NCI-H526 treated with DMSO at 0.1 percent for 48 hours (cell line): ENCODE results near the gene AZU1.

Experiments
- DNase-seq: peaks from one replicate; lab custom pipeline; 2025; lab: John Stamatoyannopoulos, UW

AZU1 gene

DNA sequence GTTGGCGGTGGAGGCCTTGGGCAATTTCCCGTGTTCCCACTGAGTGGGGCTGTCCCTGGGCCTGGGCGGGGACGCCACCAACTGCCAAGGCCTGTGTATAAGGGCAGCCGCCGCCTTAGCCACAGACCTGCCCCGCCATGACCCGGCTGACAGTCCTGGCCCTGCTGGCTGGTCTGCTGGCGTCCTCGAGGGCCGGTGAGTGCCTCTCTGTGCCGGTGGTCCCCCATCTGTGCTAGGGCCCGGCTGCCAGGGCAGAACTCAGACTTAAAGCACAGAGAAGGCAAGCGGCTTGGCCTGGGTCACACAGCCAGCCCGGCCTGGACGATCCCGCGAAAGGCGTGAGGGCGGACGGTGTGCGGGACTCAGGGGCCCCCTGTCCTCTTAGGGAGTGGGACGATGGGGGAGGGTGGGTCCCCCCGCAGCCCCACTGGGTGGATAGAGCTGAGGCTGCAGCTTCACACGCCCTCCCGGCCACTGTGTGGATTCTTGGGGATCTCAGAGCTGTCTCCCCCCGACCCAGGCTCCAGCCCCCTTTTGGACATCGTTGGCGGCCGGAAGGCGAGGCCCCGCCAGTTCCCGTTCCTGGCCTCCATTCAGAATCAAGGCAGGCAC, at the start of gene AZU1:
AZU1 (plus strand) TSS at position 128 of the 612 bp plus-strand sequence; CDS start at position 138, 10 bp downstream.
- DNase-seq: no peak

- DNase-seq: no peak
These were observed 48.6 kb upstream of the AZU1 start for GRCh38 chr19:778910-779653.

DNA sequence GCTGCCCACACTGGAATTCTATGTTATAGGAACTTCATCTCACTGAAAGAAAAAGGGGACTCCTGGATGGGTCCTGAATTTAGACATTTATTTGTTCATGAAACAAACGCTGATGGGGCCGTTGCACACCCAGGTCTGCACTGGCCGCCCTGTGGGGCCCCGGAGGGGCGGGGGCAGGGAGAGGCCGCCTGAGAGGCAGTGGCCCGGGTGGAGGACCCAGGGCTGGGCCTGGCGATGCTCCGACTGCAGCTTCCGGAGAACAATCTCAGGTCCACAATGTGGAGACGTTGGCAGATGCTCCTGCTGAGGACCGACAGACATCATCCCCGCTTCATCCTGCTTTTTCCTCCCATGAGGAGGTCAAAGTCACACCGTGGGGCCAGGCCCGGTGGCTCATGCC, 46.7 kb upstream of the AZU1 start:
- no peak for DNase-seq

GRCh38 chr19:781800-782184, 45.8 kb upstream of the AZU1 start:
- DNase-seq: no peak

- DNase-seq: no peak
These were observed 45.3 kb upstream of the AZU1 start for GRCh38 chr19:782185-782877.

DNA sequence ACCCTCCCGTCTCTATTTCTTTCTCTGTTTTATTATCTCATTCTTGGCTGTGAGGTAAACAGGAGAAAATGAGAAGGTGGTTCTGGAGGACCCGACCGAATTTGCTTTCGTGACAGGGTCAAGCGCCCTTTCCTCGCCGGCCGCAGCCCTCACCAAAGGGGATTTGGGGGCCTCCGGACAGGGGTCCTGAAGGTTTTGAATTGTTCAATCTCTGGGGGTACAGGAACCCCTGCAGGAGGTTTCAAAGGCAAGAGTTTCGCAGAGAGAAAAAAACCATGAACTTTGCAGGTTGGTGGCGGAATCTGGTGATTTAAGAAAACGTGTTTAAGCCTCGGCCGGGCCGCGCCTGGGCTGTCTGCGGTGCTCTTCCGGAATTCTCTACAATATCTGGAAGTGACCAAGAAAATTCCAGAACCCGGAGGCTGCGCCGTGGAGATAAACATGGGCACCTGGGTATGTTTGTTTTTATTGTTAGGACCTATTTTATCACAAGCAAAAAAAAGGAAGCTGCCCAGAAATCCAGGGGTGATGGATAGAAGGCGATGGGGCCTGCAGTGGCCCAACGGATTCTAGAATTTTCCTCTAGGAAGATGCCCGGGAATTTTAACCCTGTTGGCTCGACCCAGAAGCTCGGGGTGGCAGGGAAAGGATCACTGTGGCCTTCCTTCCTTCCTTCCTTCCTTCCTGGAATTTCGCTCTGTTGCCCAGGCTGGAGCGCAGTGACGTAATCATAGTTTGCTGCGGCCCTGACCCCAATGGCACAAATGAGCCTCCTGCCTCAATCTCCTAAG, 44.6 kb upstream of the AZU1 start:
- no peak for DNase-seq

DNA sequence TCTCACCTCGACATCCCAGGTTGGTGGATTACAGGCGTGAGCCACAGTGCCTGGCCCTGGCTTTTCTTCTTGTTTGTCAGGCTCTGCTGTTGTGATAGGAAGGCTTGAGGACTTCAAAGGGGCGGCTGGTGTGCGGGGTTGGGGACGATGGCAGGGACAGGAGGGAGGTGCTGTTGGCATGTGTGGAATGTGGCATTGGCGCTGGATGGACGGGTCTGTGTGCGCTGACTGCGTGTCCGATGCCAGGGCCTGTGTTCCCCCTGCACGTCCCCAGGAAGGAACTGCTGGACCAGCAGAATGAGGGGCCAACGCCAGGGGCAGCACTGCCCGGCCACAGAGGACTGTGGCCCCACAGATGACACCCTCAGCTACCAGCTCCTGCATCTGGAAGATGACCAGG, 43.1 kb upstream of the AZU1 start:
- no peak for DNase-seq

DNA sequence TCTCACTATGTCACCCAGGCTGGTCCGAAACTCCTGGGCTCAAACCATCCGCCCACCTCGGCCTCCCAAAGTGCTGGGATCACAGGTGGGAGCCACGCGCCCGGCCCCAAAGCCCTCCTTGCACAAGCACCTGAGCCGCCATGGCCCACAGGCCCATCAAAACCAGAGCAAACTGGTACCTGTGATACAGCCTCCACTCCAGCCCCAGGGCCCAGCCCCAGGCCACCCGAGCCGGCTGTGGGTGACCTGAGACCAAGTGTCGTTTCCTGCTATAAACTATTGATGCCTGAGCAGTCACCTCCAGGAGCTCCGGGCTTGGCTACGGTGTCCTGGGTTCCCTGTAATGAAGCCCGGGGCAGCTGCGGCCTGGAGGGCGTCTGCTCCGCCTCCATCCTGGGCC, 40.1 kb upstream of the AZU1 start:
- no peak for DNase-seq

DNA sequence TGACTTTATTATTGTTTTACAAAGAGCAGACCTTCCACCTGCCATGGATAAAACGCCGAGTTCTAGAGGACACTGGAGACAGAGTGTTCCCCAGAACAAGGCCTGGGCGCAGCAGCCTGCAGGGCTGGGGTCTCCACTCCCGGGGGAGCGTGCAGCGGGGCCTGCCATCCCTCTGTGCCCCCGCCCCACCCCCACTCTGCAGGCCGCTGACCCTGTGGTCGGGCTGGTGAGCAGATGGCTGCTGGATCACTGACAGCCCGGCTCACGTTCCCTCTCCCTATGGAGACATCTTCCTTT, 39.0 kb upstream of the AZU1 start:
- DNase-seq: no peak

GRCh38 chr19:788983-789700, 38.5 kb upstream of the AZU1 start:
- DNase-seq: no peak

DNA sequence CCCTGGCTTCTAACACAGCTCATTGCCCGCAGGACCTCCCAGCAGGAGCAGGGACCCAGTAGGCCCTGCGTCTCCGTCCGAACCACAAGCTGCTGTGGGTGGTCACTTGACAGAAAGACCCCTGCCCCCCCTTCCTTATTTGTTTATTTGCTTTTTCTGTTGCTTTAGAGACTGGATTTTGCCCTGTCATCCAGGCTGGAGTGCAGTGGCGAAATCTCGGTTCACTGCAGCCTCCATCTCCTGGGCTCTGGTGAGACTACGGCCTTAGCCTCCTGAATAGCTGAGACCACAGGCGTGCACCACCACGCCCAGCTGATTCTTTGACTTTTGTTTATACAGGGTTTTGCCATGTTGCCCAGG, 38.0 kb upstream of the AZU1 start:
- no peak for DNase-seq

DNA sequence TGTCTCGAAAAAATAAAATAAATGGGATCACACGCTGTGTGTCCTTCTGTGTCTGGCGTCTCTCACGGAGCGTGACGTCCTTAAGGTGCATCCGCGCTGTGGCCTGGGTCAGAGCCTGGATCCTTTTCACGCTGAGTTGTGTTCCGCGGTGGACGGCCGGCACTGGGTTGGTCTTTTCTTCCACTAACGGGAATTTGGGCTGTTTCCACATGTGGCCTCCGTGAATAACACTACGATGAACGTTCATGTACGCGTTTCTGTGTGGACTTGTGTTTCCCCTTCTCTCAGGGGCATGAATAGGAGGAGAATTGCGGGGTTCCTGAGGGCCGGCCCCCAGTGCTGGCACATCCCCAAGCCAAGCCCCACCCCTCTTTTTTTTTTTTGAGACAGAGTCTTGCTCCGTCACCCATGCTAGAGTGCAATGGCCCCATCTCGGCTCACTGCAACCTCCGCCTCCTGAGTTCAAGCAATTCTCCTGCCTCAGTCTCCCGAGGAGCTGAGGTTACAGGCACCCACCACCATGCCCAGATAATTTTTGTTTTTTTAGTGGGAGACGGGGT, 36.5 kb upstream of the AZU1 start:
- no peak for DNase-seq

- no peak for DNase-seq
These were observed 35.9 kb upstream of the AZU1 start for GRCh38 chr19:791567-792305.

- no peak for DNase-seq
These were observed 35.2 kb upstream of the AZU1 start for GRCh38 chr19:792306-792885.

DNA sequence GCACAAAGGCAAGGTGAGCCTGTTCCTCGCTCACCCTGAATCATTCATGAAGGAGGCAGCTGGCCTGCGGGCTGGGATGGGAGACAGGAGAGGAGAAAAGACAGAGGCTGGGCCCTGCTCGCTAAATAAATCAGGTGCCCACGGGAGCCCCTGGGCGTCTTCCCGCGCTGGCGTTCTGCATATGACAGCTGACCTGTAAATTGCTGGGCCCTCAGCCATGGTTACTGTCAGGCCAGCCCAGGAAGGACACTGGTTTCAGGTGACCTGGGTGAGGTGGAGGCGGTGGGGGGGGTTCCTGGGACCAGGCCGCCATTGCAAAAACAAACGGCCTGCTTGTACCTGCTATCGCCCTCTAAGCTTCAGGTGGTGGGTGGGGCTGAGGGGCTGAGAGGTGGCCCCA, 33.8 kb upstream of the AZU1 start:
- DNase-seq: no peak

DNA sequence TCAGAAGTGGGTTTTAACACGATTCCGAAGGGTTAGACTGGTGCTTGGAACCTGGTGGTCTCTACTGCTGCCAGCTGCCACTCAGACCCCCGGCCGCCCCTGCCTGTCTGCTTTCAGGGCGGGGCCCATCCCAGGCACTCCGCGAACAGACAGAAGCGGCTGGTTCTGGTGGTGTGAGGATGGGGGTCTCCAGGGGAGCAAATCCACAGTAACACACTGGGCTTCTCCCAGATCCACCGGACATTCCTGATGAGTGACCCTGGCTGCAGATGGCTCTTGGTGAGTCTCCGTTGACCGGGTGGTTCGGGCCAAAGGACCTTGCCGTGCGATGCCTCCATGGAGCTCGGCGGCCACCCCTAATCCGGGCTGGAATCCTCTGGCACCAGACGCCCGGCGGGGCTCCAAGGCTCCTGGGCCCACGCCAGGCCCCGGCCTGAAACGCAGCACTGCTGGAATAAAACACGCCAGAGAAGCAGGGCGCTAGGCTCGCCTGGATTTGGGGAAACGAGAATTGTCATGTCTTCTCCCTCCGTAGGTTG, 32.5 kb upstream of the AZU1 start:
- DNase-seq: no peak

DNA sequence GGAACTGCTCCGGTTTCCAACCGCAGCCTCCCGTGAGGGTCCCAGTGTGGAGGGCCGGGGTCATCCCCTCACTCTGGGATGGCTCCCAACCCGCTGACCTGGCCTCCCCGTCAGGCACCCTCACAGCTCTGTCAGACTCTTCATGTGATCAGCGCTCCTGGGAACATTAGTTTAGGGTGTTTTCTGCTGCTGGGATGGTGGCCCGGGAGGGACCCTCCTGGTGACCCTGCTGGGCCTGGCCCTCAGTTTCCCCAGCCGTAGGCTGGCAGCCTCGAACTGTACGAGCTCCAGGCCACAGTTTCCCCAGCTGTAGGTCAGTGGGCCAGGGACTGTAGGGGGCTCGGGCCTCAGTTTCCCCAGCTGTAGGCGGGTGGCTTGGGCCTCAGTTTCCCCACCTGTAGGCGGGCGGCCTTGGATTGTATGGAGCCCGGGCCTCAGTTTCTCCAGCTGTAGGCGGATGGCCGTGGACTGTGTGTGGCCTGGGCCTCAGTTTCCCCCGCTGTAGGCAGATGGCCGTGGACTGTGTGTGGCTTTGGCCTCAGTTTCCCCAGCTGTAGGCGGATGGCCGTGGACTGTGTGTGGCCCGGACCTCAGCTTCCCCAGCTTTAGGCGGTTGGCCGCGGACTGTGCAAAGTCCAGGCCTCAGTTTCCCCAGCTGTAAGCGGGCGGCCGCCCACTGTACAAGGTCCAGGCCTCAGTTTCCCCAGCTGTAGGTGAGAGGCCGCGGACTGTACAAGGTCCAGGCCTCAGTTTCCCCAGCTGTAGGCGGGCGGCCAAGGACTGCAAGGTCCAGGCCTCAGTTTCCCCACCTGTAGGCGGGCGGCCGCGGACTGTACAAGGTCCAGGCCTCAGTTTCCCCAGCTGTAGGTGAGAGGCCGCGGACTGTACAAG, 31.7 kb upstream of the AZU1 start:
- no peak for DNase-seq

DNA sequence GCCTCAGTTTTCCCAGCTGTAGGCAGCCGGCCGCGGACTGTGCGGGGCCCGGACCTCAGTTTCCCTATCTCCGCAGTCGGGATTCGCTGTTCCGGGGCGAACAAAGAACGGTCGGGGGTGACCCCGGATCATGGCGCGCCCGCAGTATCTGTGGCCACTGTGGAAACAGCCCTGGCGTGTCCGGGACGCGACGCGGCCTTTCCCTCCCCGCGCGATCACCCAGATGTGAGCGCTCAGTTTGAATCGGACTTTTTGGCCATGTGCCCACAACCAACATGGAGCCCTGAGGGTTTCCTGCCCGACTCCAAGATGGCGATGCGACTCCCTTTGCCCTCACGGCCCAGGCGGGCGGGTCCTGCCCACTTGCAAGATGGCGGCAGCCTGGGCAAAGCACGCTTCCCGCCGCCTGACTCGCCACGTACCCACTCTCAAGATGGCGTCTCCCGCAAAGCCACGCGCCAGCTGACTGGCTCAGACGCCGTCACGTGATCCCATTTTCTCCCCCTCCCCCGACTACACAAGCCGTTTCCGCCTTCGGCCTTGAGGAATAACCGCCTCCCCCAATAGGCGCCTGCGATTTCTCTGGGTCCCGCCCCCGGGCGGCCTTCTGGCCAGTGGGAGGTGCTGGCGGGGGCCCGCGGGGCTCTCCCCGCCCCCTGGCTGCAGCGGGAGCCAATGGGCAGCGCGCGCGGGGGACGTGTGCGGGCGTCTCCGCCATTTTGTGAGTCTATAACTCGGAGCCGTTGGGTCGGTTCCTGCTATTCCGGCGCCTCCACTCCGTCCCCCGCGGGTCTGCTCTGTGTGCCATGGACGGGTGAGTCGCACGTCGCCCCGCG, 30.7 kb upstream of the AZU1 start, which contains the start of gene PTBP1:
PTBP1 (plus strand) TSS at position 761 of the 836 bp plus-strand sequence; CDS start at position 807, 46 bp downstream.
- DNase-seq: peak; percentile 96
